Suppressor macrophage treated with lipopolysaccharide for 1 hour (primary cell): Measurements from ENCODE around the gene LRRC4C.
"Not testable (repeated sequence)": the region's sequence is repeated elsewhere in the genome, so short reads cannot be mapped to it uniquely, and the experiment has no call there.

ENCODE experiments used
- DNase-seq, 3 donors: peaks; one replicate each; pipeline ENCODE4 v3.0.0-alpha.2; 2020 to 2022

Gene LRRC4C

GRCh38 chr11:41003339-41004282, 455.8 kb downstream of the LRRC4C start:
- DNase-seq: no peak

GRCh38 chr11:40998920-40999319, 460.5 kb downstream of the LRRC4C start:
- no peak for DNase-seq

GRCh38 chr11:40987776-40988435, 471.5 kb downstream of the LRRC4C start:
- no peak for DNase-seq

DNA sequence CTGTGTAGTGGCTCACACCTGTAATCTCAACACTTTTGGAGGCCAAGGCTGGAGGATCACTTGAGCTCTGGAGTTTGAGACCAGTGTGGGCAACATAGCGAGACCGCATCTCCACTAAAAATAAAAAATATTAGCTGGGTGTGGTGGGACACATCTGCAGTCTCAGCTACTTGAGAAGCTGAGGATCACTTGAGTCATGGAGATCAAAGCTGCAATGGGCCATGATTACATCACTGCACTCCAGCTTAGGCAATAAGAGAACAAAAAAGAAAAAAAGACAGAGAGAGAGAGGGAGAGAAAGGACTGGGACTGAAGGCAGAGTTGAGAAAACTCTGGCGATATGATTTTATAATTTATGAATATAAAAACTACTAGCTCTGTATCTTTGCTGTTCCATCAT, 473.1 kb downstream of the LRRC4C start:
- no peak for DNase-seq

DNA sequence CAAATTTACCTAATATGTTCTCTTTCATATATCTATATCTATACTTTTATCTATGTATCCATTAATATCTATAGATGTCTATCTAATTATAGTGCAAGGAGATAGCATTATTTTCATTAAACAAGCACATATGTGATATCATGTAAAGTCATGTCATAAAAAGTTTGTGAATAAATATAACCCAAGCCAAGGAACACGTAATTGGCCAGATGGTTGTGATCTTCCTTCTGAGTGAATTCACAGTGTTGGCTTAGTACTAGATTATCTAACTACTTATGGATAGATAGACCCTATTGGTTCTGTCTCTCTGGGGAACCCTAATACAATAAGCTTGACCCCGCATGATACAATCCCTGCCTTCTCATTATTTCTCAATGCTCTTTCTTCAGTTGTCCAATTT, 484.4 kb downstream of the LRRC4C start:
- no peak for DNase-seq

DNA sequence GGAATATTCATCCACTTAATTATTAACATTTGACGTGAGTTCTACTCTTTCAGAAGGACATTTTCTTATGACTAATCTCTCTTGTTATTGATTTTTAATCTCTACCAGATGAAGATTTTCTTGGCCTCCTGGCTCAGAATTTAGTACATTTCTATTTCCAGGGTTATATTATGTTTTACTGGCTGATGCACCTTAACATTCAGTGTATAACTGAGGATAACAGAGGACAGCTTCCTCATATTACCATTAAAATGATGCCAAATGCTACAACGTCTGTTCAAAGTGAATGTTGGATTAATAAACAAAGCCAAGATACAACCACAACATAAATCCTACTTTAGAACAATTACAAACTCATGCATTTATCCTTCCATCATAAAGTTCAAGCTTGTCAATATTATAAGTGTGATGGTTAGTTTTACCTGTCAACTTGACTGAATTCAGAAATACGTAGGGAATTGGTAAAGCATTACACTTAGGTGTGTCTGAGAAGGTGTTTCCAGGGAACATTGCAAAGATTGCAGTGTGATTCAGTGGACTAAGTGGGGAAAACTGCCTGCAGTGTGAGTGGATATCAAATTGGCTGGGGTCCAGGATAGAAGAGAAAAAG, 485.2 kb downstream of the LRRC4C start:
- no peak for DNase-seq

- no peak for DNase-seq
Observed at GRCh38 chr11:40958707-40959106, 500.7 kb downstream of the LRRC4C start.

DNA sequence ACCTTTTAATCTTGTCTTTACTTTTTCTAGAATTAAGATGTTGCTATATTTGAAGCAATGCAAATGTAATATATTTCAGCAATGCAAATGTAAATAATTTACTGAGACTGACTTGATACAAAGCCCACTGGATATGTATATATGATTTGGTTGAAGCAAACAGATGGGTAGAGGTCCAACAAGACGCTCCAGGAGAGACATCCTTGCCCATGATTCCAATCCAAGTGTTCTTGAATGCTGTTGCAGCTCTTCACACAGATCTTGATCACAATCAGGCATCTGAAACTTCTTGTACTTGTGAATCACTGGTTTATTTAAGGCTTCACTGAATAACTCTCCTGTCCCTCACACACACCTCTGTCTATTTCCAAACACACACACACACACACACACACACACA, 507.0 kb downstream of the LRRC4C start:
- no peak for DNase-seq

DNA sequence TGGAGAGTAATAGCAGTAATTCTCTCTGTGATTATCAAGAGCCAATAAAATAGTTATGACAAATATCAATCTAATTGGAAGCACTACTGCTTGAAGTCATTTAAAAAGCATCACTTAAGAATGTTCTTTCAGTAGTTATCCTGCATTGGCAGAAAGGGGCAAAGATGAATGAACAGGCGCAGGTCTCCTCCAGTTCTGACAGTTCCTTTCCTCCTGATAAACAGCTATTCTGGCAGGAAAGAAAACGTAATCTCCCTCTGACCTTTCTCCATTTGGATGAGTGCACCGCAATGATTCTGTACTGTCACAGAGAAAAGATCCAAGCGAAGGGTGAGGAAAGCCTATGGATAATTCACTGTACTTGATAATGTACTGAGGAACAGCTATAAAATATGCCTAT, 521.5 kb downstream of the LRRC4C start:
- DNase-seq: no peak

GRCh38 chr11:40924915-40925314, 534.5 kb downstream of the LRRC4C start:
- DNase-seq: no peak

GRCh38 chr11:40921246-40921645, 538.2 kb downstream of the LRRC4C start:
- no peak for DNase-seq

DNA sequence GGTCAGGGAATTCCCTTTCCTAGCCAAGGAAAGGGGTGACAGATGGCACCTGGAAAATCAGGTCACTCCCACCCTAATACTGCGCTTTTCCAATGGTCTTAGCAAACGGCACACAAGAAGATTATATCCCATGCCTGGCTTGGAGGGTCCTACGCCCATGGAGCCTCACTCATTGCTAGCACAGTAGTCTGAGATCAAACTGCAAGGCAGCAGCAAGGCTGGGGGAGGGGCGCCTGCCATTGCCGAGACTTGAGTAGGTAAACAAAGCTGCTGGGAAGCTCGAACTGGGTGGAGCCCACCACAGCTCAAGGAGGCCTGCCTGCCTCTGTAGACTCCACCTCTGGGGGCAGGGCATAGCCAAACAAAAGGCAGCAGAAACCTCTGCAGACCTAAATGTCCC, 548.7 kb downstream of the LRRC4C start:
- not testable (repeated sequence) for DNase-seq

- no peak for DNase-seq
Observed at GRCh38 chr11:40894501-40894900, 565.0 kb downstream of the LRRC4C start.

DNA sequence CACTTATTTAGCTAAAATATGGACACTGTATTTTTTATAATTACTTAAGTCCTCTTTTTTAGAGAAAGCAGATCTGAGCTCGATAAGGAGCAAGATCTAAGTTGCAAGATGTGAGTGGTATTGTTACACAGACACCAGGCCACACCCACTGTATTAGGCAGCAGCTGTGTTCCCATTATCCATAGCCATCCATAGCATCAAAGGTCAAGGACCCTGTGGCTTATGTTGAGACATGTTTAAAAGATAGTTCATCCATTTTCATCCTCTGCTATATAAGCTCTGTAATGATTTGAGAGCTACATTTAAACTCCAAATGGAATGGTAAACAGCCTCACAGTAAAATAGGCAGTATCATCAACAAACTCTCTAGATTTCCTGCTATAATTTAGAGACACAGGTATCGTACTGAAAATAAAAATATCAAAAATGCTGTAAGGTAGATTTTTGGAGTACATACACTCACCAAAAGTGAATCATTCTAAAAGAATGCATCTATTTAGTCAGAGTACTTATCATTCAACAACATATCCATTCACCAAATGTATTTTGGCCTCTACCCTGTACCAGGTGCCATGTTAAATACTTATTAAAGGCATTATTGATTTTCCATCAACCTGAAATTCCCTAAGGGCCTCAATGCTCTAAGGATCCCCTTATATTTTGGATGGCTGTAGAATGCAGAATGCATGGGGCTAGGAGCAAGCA, 574.0 kb downstream of the LRRC4C start:
- no peak for DNase-seq

- DNase-seq: no peak
Observed at GRCh38 chr11:40882301-40882700, 577.2 kb downstream of the LRRC4C start.

- no peak for DNase-seq
Observed at GRCh38 chr11:40879911-40880310, 579.5 kb downstream of the LRRC4C start.

DNA sequence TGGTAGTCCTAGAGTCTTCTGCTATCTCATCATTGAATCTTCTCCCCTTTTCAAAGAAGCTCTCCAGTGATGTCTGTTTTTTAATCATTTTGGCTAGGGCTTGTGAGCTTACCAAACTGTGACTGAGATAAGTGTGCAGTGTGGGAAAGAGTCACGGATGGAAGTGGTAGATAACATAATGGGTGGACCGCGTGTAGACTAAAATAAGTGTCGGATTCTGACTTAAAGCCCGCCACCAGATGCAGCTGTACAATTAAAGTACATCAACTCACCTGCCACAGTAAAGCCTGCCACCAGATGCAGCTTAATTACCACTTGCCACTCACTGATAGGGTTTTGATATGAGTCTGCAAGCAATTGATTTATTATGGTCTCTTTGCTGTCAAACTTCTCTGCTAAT, 581.5 kb downstream of the LRRC4C start:
- no peak for DNase-seq

GRCh38 chr11:40877256-40877655, 582.2 kb downstream of the LRRC4C start:
- no peak for DNase-seq

- DNase-seq: no peak
Observed at GRCh38 chr11:40867991-40868632, 591.3 kb downstream of the LRRC4C start.

DNA sequence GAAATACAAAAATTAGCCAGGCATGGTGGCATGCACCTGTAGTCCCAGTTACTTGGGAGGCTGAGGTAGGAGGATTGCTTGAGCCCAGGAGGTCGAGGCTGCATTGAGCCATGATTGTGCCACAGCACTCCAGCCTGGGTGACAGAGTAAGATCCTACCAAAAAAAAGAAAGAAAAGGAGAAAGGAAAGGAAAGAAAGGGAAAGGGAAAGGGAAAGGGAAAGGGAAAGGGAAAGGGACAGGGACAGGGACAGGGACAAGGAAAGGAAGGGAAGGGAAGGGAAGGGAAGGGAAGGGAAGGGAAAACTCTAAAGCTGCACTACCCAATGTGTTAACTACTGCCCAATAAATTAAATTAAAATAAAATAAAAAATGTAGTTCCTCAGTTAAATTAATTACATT, 601.7 kb downstream of the LRRC4C start:
- not testable (repeated sequence) for DNase-seq

DNA sequence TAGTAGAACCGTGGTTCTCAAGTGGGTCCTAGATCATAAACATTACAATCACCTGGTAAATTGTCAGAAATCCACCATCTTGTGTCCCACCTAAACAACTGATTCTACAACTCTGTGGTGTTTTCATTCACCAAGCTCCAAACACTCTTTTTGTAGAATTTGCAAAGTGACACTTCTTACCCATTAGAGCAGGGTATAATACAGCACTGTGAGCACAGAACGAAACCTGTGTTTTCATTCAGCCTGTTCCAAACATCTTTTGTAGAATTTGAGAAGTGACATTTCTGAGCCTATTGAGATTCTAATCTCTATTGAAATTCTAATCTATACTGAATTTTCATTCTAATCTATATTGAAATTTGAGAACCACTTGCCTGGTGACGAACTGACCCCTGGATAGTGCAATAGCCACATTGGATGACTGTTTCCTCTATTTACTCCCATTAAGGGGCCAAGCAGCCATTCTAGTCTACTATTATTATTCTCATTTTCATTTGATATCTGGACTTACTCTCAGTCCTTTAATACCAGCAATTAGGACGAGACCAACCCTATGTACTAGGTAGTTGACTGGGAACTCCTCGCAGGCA, 616.6 kb downstream of the LRRC4C start:
- no peak for DNase-seq

DNA sequence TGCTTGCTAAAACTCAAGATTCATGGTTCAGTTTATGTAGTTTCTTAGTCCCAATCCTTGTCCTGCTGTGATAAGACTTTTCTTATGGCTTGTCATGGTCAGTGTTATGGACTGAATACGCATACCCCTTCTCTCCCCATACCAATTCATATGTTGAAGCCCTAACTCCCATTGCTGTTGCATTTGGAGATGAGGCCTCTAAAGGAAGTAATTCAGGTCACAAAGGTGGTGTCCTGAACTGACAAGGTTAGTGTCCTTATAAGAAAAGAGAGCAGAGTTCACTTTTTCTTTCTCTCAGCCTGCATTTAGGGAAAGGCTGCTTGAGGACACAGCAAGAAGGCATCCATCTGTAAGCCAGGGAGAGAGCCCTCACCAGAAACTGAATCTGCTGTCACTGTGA, 618.2 kb downstream of the LRRC4C start:
- DNase-seq: no peak
